Measurements from ENCODE around the gene BHLHE40.

Gene BHLHE40

DNA sequence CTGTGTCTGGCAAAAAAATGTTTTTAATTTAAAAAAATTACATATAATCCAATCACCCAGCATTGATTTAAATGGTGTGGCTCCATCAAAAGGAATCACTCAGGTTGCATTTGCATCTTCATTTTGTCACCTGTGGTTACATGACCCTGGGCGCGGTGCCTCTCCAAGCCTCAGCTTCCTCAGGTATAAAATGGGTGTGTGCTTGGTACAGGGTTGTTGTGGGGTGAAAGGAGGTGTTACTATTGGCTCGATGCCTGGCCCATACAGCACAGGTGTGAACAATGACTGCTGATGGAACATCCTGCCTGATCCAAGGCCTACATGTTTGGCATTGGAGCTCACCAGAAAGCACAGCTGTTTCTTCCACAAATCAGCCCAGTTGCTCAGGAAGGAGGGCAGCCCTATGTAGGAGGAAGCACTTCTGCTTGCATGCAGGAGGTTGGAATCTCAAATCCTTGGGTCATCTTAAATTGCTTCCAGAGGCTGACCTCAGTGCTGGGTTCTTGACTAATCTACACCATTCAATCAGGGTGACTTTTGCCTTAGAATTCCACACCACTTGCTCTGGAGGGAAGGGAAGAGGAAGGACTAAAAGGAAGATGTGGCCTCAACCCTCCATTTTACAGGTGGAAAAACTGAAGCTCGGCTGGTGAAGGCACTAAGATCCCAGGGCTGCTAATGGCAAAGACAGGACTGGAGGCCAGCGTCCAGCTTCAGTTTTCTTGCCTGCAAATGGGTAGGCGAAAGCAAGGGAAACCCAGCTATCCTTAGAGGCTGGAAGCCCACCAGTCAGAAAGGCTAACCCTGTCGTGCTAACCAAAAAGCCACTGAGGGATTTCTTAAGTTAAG, 31.7 kb downstream of the BHLHE40 start:
- H3K4me3 ChIP-seq (ENCODE audit: low read depth, low read length): no peak overlapping the region
- peak; percentile 40 for DNase-seq (ENCODE audit: low read depth)
- TF ChIP-seq, protein P1, sequence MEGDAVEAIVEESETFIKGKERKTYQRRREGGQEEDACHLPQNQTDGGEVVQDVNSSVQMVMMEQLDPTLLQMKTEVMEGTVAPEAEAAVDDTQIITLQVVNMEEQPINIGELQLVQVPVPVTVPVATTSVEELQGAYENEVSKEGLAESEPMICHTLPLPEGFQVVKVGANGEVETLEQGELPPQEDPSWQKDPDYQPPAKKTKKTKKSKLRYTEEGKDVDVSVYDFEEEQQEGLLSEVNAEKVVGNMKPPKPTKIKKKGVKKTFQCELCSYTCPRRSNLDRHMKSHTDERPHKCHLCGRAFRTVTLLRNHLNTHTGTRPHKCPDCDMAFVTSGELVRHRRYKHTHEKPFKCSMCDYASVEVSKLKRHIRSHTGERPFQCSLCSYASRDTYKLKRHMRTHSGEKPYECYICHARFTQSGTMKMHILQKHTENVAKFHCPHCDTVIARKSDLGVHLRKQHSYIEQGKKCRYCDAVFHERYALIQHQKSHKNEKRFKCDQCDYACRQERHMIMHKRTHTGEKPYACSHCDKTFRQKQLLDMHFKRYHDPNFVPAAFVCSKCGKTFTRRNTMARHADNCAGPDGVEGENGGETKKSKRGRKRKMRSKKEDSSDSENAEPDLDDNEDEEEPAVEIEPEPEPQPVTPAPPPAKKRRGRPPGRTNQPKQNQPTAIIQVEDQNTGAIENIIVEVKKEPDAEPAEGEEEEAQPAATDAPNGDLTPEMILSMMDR (IDR thresholded peaks at IDR 0.05; ENCODE audit: low read depth, low read length): no peak
- TF ChIP-seq POLR2A (IDR thresholded peaks at IDR 0.05; ENCODE audit: extremely low read depth, insufficient read length) (no peak), MYC (IDR thresholded peaks at IDR 0.05; ENCODE audit: low read depth, low read length) (no peak)
- TF ChIP-seq, protein P2, sequence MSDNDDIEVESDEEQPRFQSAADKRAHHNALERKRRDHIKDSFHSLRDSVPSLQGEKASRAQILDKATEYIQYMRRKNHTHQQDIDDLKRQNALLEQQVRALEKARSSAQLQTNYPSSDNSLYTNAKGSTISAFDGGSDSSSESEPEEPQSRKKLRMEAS (IDR thresholded peaks at IDR 0.05; ENCODE audit: low read depth, low read length): no peak

GRCh38 chr3:5011555-5012256, 32.5 kb downstream of the BHLHE40 start:
- peak; percentile 91 for DNase-seq (ENCODE audit: low read depth)
- no peak overlapping the region for H3K4me3 ChIP-seq (ENCODE audit: low read depth, low read length)
- peak; percentile 53; the same call in 1 of the 2 replicates for TF ChIP-seq MYC (IDR thresholded peaks at IDR 0.05; ENCODE audit: low read depth, low read length)
- no peak for TF ChIP-seq POLR2A (IDR thresholded peaks at IDR 0.05; ENCODE audit: extremely low read depth, insufficient read length)

GRCh38 chr3:5012367-5012766, 33.1 kb downstream of the BHLHE40 start:
- TF ChIP-seq, protein P2 (IDR thresholded peaks at IDR 0.05; ENCODE audit: low read depth, low read length): no peak
- TF ChIP-seq POLR2A (IDR thresholded peaks at IDR 0.05; ENCODE audit: extremely low read depth, insufficient read length): no peak
- TF ChIP-seq MYC (IDR thresholded peaks at IDR 0.05; ENCODE audit: low read depth, low read length): no peak
- TF ChIP-seq, protein P1 (IDR thresholded peaks at IDR 0.05; ENCODE audit: low read depth, low read length): no peak
- peak; percentile 49 for DNase-seq (ENCODE audit: low read depth)
- H3K4me3 ChIP-seq (ENCODE audit: low read depth, low read length): no peak overlapping the region

- peak; percentile 90 for DNase-seq (ENCODE audit: low read depth)
- TF ChIP-seq POLR2A (IDR thresholded peaks at IDR 0.05; ENCODE audit: extremely low read depth, insufficient read length): no peak
- TF ChIP-seq, protein P1 (IDR thresholded peaks at IDR 0.05; ENCODE audit: low read depth, low read length): no peak
- no peak overlapping the region for H3K4me3 ChIP-seq (ENCODE audit: low read depth, low read length)
Observed at GRCh38 chr3:5013021-5013906, 34.0 kb downstream of the BHLHE40 start.

GRCh38 chr3:5014391-5014790, 35.2 kb downstream of the BHLHE40 start:
- DNase-seq (ENCODE audit: low read depth): no peak
- H3K4me3 ChIP-seq (ENCODE audit: low read depth, low read length): no peak overlapping the region
- no peak for TF ChIP-seq MYC (IDR thresholded peaks at IDR 0.05; ENCODE audit: low read depth, low read length)
- TF ChIP-seq, protein P2 (IDR thresholded peaks at IDR 0.05; ENCODE audit: low read depth, low read length): no peak
- TF ChIP-seq, protein P1 (IDR thresholded peaks at IDR 0.05; ENCODE audit: low read depth, low read length): no peak
- no peak for TF ChIP-seq POLR2A (IDR thresholded peaks at IDR 0.05; ENCODE audit: extremely low read depth, insufficient read length)

GRCh38 chr3:5015056-5015455, 35.8 kb downstream of the BHLHE40 start:
- TF ChIP-seq, protein P1 (IDR thresholded peaks at IDR 0.05; ENCODE audit: low read depth, low read length): no peak
- TF ChIP-seq, protein P2 (IDR thresholded peaks at IDR 0.05; ENCODE audit: low read depth, low read length): no peak
- no peak for TF ChIP-seq MYC (IDR thresholded peaks at IDR 0.05; ENCODE audit: low read depth, low read length)
- TF ChIP-seq POLR2A (IDR thresholded peaks at IDR 0.05; ENCODE audit: extremely low read depth, insufficient read length): no peak
- H3K4me3 ChIP-seq (ENCODE audit: low read depth, low read length): no peak overlapping the region
- no peak for DNase-seq (ENCODE audit: low read depth)
